Left ventricle myocardium superior (tissue), 1 donor: ENCODE measurements around the gene SNRK. TPM values are rescaled to one million over a fixed set of nuclear protein-coding genes. Genes with fewer than 3 reads are reported as not detected.
A peak's percentile ranks its signal among the peaks of the same experiment; 100 is the strongest.

Experiments
- ATAC-seq: fragments of 200-7000 bp; cut with Tn5 transposase; one replicate; pipeline ENCODE4 v1.9.1; 2020; ENCODE audit warnings: mild to moderate bottlenecking, moderate library complexity
- DNase-seq: peaks from one replicate; pipeline ENCODE4 v3.0.0-alpha.2; 2020
- intact Hi-C: fragments of 100-400 bp; cut with micrococcal nuclease; formaldehyde crosslinking; loops from one replicate; pipeline ENCODE4 v1.11.0; 2022
- total RNA-seq: library from RNA; stranded (reverse); fragmentation: NEBNext Ultra II Directional; extraction: Animal tissue kit (Norgen Biotek cat#: 25700); gene quantifications from one replicate; pipeline ENCODE4 v1.2.1, GENCODE V29; 2021
- donor health status: DM: no; HTN: yes; CAD: no; lungs with severe emphysema.

Gene SNRK
- total RNA-seq, 1 donor from 2014 or later, result 23.6 TPM

DNA sequence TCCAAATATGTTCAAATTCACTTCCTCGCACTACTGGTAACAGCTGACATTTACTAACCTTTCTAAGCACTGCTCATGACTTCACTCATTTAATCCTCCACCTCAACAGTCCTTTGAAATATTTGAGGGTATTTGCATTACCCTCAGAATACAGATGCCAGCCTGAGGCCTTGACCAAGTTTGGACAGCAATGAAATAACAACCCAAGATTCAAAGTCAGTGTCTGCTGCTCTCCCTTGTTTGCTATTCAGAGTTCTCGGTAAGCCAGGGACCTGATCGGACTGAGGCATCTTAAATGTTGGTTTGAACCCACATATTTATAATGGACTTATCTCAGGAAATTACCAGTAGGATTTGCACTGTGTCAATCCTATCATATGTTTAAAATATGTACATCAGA lies 19.9 kb upstream of the SNRK start:
- DNase-seq (no peak), ATAC-seq (no peak)
- intact Hi-C loops, result no loop called here

DNA sequence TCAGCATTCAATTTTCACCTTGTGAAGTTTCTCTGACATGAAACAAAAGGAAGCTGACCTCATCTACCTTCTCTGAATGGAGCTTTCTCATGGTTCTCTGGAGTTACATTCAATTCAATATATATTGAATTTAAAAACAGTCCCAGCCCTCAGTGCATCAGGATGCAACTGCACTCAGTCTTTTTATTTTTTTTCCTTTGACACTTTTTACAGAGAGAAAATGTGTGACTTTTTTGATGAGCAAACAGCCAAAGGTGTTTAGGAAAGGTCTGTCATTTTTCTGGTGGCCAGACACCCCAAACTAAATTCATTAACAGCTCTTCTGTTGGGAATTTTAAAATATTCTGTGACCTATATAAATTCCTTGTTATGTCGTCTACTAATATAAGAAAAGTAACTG lies 19.3 kb upstream of the SNRK start:
- ATAC-seq, result no peak
- no peak for DNase-seq
- intact Hi-C loops, result no loop called here

- no peak for DNase-seq
- intact Hi-C loops, result no loop called here
- ATAC-seq, result no peak
Observed at GRCh38 chr3:43268636-43269035, 17.7 kb upstream of the SNRK start.

GRCh38 chr3:43270078-43270477 lies 16.3 kb upstream of the SNRK start:
- intact Hi-C loops, result no loop called here
- no peak for ATAC-seq
- DNase-seq, result no peak

DNA sequence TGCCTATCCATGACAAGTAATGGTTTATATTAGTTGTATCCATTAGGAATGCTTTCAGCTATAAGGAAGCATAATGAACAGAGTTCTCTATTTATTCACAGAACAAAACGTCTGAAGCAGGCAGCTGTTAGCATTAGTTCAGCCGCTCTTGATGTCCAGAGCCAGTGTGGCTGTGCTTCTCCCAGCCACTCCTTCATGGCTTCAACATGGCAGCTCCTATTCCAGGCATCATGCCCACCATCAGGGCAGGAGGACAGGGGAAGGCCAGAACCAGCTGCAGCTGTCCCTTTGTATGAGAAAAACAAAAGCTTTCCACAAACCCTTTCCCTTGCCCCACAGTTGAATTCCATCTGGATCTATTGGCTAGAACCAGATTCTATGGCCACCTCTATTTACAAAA lies 12.9 kb upstream of the SNRK start:
- ATAC-seq (no peak), DNase-seq (no peak)
- intact Hi-C loops, result no loop called here

DNA sequence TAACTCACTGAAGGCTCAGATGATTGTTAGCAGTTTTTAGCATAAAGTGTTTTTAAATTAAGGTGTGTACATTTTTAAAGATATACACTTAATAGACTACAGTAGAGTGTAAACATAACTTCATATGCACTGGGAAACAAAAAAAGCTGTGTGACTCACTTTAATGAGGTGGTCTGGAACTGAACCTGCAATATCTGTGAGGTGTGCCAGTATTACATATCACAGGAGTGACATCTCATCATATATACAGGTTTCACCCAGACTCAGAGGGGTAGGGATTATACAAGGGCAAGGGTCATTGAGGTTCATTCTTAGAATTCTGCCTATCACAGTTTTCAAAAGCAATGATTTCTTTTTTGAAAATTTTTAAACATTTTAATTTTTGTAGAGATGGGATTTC lies 7.3 kb upstream of the SNRK start:
- DNase-seq (no peak), ATAC-seq (no peak)
- intact Hi-C loops, result no loop called here

DNA sequence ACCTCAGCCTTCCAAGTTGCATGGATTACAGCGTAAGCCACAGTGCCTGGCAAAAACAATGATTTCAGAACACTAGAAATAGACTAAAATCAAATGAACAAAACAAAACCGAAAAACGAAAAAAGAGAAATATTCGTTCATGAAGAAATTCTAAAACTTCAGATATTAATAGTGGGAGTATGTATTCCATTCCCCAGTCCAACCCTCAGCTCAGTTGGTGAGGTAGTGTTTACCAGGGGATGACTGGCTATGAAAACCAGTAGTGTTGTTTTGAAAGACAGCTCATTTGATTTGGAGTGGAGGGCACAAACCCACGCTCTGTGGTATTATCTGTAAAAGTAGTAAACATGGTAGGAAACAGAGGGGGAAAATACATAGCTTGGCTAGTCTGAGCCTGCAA lies 6.8 kb upstream of the SNRK start:
- no peak for ATAC-seq
- no peak for DNase-seq
- intact Hi-C loops, result no loop called here

GRCh38 chr3:43281020-43281419 lies 5.3 kb upstream of the SNRK start:
- ATAC-seq, result no peak
- DNase-seq, result no peak
- intact Hi-C loops, result no loop called here

GRCh38 chr3:43284171-43284570 lies 2.2 kb upstream of the SNRK start:
- intact Hi-C loops, result no loop called here
- no peak for DNase-seq
- no peak for ATAC-seq

- no peak for ATAC-seq
- DNase-seq, result no peak
- intact Hi-C loops, result no loop called here
Observed at GRCh38 chr3:43285644-43286043, 696 bp upstream of the SNRK start.

DNA sequence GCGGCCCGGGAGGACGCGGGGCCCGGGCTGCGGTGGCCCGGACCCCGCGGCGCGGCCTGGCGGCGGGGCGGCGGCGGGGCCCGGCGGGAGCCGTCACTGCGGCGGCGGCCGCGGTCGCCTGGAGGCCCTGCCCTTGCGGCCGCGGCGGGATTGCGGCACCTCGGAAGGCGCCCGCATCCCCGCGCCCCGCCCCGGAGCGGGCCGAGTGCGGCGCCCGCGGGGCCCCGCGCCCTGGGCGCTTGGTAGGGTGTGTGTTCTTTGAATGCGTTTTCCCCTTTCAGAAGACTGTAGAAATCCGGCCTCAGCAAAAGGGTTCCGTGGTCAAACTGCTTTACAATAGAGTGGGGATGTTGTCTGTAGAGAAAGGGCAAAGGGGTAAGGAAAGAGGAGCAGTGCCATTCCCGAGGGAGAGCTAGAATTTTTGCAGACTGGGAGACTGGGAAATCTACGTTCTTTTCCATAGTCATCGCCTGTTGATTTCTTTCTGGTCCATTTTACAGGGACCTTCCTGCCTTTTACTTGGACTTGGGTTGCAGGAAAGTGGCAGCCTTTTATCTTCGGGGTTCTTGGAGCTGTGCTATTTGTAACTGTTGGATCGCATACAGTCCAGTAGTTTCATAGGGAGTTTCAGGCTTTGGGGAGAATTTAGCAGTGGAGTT lies 630 bp downstream of the SNRK start:
- DNase-seq (no peak), ATAC-seq (peak; percentile 9)
- intact Hi-C loops, result no loop called here

DNA sequence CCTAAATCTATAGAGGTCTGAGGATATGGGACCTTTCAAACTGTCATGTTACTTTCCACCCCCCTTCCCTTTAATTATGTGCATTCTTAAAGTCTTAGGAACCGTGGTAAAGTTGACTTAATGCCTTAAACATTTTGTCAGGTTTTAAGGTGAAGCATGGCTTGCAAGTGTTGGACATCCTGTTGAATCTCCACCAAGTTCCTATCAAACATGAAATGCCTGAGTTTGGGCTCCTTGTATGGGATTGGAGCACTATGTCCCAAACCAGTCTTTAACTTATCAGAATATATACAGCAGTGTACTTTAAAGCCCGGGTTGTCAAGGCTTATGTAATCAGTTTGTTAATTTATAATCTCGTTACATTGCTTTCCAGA lies 1.1 kb downstream of the SNRK start:
- intact Hi-C loops, result no loop called here

DNA sequence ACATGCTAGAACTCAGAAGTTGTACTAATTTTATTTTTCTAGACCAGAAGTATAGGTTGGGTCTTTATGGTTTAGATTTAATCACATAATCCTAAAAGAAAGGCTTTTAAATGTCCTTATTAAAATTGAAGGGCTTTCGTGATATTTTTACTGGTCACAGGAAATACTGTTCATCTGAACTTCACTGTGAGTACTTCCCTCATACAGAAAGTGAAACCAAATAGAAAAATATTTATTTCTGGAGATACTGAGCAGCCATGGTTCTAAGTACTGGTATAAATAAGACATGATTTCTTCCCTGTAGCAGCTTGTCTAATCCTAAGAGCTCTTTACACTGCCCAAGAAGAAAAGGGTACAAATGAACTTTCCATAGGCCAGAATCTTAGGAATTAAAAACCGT lies 2.0 kb downstream of the SNRK start:
- intact Hi-C loops, result no loop called here
- ATAC-seq, result peak; percentile 33
- no peak for DNase-seq

More for the DNA sequence above, 1.1 kb downstream of the SNRK start:
- DNase-seq, result no peak
- ATAC-seq, result no peak

DNA sequence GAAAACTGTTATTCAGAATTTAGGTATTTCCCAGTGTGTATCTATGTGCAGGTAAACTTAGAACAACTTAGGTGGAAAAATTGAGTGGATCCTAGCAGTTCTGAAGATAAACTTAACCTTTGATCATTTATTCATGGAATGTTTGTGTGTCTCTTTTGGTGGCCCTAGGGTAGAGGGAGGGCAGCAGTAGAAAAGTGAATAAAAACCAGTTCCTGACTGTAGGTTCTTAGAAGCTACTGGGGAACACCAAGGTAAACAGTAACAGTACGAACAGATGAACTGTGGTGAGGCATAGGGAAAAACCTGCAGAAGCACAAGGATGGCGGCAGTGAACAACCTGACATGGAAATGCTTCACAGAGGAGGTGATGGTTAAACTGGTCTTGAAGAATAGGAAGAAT lies 2.5 kb downstream of the SNRK start:
- ATAC-seq (no peak), DNase-seq (no peak)
- intact Hi-C loops, result no loop called here

DNA sequence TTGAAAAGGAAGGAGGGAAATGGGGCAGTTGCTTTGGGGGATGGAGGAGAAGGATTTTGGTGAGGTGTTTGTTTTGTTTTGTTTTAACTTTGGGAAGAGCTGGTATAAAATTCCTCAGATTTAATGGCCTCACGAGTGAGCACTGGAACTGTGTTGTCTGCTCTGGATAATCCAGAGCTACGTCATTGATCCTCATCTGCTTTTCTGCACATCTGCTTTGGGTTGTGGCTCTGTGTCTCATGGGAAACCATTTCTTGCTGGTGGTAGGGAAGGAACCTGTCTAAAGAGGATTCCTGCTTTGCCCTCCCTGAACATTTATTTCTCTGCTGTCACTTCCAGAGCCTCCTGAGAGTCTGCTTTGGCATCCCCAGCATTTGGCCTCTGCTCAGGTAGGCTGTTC lies 3.1 kb downstream of the SNRK start:
- ATAC-seq (no peak), DNase-seq (no peak)
- intact Hi-C loops, result no loop called here

DNA sequence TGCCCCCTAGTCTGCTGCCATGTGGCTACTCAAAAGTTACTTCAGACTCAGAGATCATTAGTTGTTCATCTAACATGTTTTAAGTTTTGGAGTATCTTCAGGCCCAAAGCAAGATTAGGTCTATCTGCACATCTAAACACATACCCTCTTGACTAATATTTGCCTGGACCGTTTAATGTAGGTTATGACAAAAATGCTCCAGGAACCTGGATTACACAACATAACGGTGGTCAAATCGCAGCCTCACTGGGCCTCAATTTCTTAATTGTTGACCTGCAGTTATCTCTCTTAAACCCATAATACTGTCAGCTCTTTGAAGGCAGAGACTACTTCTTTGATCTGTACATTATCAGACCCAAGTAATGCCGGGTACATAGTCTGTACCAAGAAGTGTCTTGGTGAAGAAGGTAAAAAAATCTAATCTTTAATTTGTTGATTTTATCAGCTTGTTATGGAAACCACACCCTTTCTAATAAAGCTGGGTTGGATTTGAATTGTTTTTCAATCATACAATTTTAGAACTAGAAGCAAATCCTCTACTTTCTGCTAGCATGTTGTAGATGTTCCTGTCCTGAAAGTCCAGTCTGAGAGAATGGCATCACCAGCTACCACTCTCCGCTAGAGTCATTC lies 3.6 kb downstream of the SNRK start:
- intact Hi-C loops, result loop anchor here (5.0 kb wide), 1 partner anchor 37 kb away; no protein-coding TSS in a partner anchor
- no peak for ATAC-seq
- DNase-seq, result no peak

- ATAC-seq, result no peak
- intact Hi-C loops, result loop anchor here (5.0 kb wide), 1 partner anchor 36 kb away; no protein-coding TSS in a partner anchor
- no peak for DNase-seq
Observed at GRCh38 chr3:43290956-43291355, 4.6 kb downstream of the SNRK start.

DNA sequence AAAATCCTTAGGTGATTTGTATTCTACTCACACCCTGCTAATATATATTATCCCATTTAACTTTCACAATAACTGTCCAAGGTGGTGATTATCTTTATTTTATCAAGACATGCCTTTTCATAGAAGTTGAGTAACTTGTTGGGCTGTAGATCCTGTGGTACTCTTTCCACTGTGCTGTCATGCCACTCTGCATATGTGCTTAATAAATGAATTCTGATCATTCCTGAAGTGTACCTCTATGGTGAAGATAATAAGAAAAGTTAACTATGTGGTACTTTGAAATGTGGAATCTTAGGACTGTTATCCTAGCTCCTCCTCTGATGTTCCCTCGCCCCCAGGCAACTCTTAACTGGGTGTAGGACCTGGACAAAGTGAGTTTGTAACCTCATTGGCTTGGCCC lies 5.2 kb downstream of the SNRK start:
- DNase-seq (no peak), ATAC-seq (no peak)
- intact Hi-C loops, result loop anchor here (5.0 kb wide), 1 partner anchor 36 kb away; no protein-coding TSS in a partner anchor

DNA sequence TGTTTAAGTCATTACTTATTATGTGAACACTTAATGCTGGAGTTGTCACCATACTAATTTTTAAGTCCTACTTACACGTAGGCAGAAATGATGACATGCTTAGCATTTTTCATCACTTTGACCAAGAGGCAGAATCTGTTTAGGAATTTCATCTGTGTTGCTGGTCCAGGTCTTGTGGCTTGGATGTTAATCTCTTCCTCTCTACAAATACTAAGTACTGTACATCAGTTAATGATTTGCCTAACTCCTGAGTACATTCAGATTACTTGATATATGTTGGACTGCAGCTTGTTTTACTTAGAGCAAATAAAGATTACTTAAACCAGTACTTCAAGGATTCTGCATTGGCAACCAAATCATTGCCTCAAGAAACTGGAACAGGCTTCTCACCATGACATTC lies 8.6 kb downstream of the SNRK start:
- intact Hi-C loops, result loop anchor here (5.0 kb wide), 1 partner anchor 32 kb away; no protein-coding TSS in a partner anchor
- DNase-seq (no peak), ATAC-seq (no peak)

DNA sequence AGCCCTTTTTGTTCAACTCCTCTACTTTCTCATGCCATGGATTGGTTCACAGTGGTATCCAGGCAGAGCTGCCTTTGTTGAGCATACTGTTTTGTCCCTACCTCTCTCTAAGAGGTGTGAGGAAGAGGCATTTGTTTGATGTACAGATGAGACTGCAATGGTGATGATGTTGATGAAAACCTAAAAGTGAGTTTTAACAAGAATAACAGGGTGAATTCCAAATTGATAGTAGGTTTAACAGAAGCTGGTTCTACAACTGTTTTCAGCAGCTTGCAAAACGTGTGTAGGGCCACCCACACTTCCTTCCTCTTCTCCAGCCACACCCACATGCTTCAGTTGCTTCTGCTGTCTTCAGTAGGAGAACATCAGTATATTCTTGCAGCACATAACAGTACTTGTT lies 10.2 kb downstream of the SNRK start:
- DNase-seq (no peak), ATAC-seq (peak; percentile 30)
- intact Hi-C loops, result no loop called here

GRCh38 chr3:43298292-43298691 lies 12.0 kb downstream of the SNRK start:
- intact Hi-C loops, result no loop called here
- DNase-seq (peak; percentile 36), ATAC-seq (peak; percentile 90)
